22Rv1 (cell line): Measurements from ENCODE around the gene ZCCHC4.

Experiments used
- CTCF ChIP-seq: fragments of 450-650 bp; IDR thresholded peaks from 2 replicates; pipeline ENCODE4 v1.5.1; 2017; ENCODE audit warnings: mild to moderate bottlenecking
- ZFX ChIP-seq: fragments of 450-650 bp; IDR thresholded peaks from 2 replicates; pipeline ENCODE4 v1.6.1; 2017; ENCODE audit warnings: antibody characterized with exemption, borderline replicate concordance

- TF ChIP-seq CTCF (no peak), ZFX (no peak)
Measured at GRCh38 chr4:25345744-25346143, 33.2 kb downstream of the ZCCHC4 start.
